B cell (primary cell): ENCODE results near the gene ANAPC4.

Experiments
- EZH2 ChIP-seq: IDR thresholded peaks from 2 replicates; pipeline ENCODE4 v1.6.1; 2012; ENCODE audit warnings: borderline replicate concordance, low read depth, mild to moderate bottlenecking, moderate library complexity, low read length; ENCODE audit not compliant: insufficient read depth, poor library complexity, severe bottlenecking
- TF ChIP-seq, protein P1 (sequence below): fragments of 200-600 bp; IDR thresholded peaks from one replicate; pipeline ENCODE4 v1.8.0; 2022; ENCODE audit warnings: antibody characterized with exemption, mild to moderate bottlenecking

DNA sequence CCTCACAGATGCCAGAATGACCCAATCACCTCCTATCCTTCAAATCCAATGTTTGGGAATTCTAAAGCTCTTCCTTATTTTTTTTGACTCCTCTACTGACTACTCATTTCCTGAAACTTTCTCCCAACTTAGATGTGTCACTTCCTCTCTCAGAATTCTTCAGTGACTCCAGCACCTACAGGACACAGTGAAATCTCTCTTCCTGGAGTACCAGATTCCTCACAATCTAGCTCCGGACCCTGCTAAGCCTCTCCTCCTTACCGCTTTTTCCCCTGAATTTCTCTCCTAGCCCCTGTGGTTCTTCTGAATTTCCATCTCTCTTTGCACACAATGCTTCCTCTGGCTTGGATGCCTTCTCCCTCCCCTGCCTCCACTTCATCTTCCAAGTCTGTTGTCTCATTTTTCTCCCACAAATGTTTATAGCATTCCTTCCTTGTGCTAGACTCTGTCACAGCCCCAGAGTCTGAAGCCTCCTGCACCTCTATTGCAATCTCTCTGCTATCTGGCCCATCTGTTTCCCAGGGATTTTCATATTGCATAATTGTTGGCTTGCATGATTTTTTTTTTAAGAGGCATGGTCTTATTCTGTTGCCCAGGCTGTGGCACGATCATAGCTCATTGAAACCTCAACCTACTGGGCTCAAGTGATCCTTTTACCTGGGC lies 80.1 kb downstream of the ANAPC4 start:
- TF ChIP-seq, protein P1, sequence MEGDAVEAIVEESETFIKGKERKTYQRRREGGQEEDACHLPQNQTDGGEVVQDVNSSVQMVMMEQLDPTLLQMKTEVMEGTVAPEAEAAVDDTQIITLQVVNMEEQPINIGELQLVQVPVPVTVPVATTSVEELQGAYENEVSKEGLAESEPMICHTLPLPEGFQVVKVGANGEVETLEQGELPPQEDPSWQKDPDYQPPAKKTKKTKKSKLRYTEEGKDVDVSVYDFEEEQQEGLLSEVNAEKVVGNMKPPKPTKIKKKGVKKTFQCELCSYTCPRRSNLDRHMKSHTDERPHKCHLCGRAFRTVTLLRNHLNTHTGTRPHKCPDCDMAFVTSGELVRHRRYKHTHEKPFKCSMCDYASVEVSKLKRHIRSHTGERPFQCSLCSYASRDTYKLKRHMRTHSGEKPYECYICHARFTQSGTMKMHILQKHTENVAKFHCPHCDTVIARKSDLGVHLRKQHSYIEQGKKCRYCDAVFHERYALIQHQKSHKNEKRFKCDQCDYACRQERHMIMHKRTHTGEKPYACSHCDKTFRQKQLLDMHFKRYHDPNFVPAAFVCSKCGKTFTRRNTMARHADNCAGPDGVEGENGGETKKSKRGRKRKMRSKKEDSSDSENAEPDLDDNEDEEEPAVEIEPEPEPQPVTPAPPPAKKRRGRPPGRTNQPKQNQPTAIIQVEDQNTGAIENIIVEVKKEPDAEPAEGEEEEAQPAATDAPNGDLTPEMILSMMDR: no peak
- no peak for TF ChIP-seq EZH2
